NB4 (cell line): ENCODE measurements around the gene CADPS2.

Experiments used
- CTCF ChIP-seq: IDR thresholded peaks from one replicate; pipeline ENCODE4 v1.5.1; 2012; ENCODE audit warnings: low read depth, low read length
- MYC ChIP-seq: IDR thresholded peaks from 2 replicates; pipeline ENCODE4 v1.6.1; 2011; ENCODE audit warnings: low read depth, low read length
- POLR2A ChIP-seq: IDR thresholded peaks from 2 replicates; pipeline ENCODE4 v1.6.1; 2011; ENCODE audit warnings: mild to moderate bottlenecking; ENCODE audit not compliant: insufficient read length; ENCODE audit errors: extremely low read depth

- TF ChIP-seq CTCF: no peak
- TF ChIP-seq POLR2A: no peak
- TF ChIP-seq MYC: no peak
These were observed 297.6 kb downstream of the CADPS2 start for GRCh38 chr7:122588621-122589020.
